Measurements from ENCODE around the gene C6orf136. TPM values are rescaled to one million over a fixed set of nuclear protein-coding genes. Genes with fewer than 3 reads are reported as not detected.

The C6orf136 gene
- total and polyA plus RNA-seq, 9 of the 15 experiments (the other 6 are each of a cell fraction or from before 2014, with no cell fraction given) = 14.1 to 63.1 (median 18.4) TPM

DNA sequence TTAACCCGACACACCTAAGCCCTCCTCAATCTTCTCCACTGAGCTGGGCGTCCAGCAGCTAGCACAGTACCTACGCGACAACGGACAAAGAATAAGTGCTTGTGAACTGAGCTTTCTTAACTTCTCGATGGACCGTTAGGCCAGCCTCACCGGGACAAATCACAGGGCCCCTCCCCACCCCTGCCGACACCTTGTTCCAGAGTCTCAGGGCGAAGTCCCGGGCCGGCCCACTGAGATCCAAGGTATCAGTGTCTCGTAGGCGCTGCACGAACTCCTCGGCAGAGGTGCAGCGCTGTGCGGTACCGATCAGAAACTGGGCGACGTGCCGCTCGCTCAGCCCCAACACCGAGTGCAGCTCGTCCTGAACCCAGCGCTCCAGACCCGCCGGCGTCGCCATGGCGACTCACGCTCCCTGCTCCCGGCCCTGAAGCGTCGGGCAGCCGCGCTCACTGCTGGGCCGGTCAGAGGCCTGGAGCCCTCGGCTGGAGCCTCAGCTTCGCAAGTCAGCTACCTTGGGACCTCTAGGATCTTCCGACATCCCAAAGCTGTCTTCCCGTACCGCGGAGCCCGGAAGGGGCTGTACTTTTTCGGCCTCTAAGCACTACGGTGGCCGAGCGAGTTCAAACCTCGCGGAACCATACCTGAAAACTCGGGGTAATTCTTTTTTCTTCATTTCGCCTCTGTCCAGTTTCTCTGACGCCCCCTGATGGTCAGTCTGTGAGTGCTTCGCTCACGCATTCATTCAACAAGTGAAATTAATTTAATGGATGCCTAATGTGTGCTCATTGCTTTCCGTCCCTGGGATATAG, 25.7 kb downstream of the C6orf136 start, which contains the start of gene DHX16 (continued):
- peak; percentile 62 for TF ChIP-seq BRD9 (IDR thresholded peaks at IDR 0.05; ENCODE audit: low read depth, partially characterized antibody)
- TF ChIP-seq XRCC4 (IDR thresholded peaks at IDR 0.05; ENCODE audit: extremely low read depth, insufficient read depth, insufficient read length) = no peak
- TF ChIP-seq DDX20 (tag; IDR thresholded peaks at IDR 0.05; ENCODE audit: low read depth) = no peak
- TF ChIP-seq, protein P1, sequence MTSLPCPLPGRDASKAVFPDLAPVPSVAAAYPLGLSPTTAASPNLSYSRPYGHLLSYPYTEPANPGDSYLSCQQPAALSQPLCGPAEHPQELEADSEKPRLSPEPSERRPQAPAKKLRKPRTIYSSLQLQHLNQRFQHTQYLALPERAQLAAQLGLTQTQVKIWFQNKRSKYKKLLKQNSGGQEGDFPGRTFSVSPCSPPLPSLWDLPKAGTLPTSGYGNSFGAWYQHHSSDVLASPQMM (CRISPR knock-in tag; IDR thresholded peaks at IDR 0.05) = no peak
- TF ChIP-seq BRF1 (IDR thresholded peaks at IDR 0.05; ENCODE audit: borderline replicate concordance, extremely low read depth, insufficient read length) = no peak
- no peak for TF ChIP-seq HDGF (IDR thresholded peaks at IDR 0.05)
- TF ChIP-seq ZKSCAN1 (IDR thresholded peaks at IDR 0.05; ENCODE audit: low read depth, low read length) = peak; percentile 44; the same call in 1 of the 2 replicates
- peak in 1 of 2 experiments; percentile 93; a peak in 2 of 4 replicates for TF ChIP-seq HDAC1 (IDR thresholded peaks at IDR 0.05)
- TF ChIP-seq, protein P2, sequence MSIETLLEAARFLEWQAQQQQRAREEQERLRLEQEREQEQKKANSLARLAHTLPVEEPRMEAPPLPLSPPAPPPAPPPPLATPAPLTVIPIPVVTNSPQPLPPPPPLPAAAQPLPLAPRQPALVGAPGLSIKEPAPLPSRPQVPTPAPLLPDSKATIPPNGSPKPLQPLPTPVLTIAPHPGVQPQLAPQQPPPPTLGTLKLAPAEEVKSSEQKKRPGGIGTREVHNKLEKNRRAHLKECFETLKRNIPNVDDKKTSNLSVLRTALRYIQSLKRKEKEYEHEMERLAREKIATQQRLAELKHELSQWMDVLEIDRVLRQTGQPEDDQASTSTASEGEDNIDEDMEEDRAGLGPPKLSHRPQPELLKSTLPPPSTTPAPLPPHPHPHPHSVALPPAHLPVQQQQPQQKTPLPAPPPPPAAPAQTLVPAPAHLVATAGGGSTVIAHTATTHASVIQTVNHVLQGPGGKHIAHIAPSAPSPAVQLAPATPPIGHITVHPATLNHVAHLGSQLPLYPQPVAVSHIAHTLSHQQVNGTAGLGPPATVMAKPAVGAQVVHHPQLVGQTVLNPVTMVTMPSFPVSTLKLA (conservative IDR thresholded peaks at IDR 0.05) = peak; percentile 59 to 88; a peak in 3 of 4 replicates
- no peak for TF ChIP-seq SMARCC2 (IDR thresholded peaks at IDR 0.05; ENCODE audit: low read depth)
- TF ChIP-seq ZNF23 (CRISPR knock-in tag; IDR thresholded peaks at IDR 0.05) = no peak
- no peak for TF ChIP-seq ZNF174 (CRISPR knock-in tag; IDR thresholded peaks at IDR 0.05)
- no peak for TF ChIP-seq SPI1 (IDR thresholded peaks at IDR 0.05; ENCODE audit: borderline replicate concordance, low read depth, low read length)
- no peak for TF ChIP-seq FOS (IDR thresholded peaks at IDR 0.05; ENCODE audit: extremely low read depth, insufficient read length)
- TF ChIP-seq MTA1 (IDR thresholded peaks at IDR 0.05; ENCODE audit: borderline replicate concordance) = no peak
- TF ChIP-seq ZNF316 (IDR thresholded peaks at IDR 0.05) = no peak
- no peak for TF ChIP-seq ZNF217 (CRISPR knock-in tag; IDR thresholded peaks at IDR 0.05)
- TF ChIP-seq RBM39 (optimal IDR thresholded peaks at IDR 0.05; ENCODE audit: low read depth, low read length) = no peak
- no peak for TF ChIP-seq ZNF780A (CRISPR knock-in tag; IDR thresholded peaks at IDR 0.05)
- 0 out of 2 replicates have a peak, but pooled peaks have one; percentile 59 for TF ChIP-seq NFATC3 (IDR thresholded peaks at IDR 0.05)
- TF ChIP-seq, protein P3, sequence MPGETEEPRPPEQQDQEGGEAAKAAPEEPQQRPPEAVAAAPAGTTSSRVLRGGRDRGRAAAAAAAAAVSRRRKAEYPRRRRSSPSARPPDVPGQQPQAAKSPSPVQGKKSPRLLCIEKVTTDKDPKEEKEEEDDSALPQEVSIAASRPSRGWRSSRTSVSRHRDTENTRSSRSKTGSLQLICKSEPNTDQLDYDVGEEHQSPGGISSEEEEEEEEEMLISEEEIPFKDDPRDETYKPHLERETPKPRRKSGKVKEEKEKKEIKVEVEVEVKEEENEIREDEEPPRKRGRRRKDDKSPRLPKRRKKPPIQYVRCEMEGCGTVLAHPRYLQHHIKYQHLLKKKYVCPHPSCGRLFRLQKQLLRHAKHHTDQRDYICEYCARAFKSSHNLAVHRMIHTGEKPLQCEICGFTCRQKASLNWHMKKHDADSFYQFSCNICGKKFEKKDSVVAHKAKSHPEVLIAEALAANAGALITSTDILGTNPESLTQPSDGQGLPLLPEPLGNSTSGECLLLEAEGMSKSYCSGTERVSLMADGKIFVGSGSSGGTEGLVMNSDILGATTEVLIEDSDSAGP (CRISPR knock-in tag; IDR thresholded peaks at IDR 0.05) = 0 out of 2 replicates have a peak, but pooled peaks have one; percentile 54
- TF ChIP-seq L3MBTL2 (IDR thresholded peaks at IDR 0.05) = peak; percentile 68
- 0 out of 2 replicates have a peak, but pooled peaks have one; percentile 16 for TF ChIP-seq ZNF133 (CRISPR knock-in tag; IDR thresholded peaks at IDR 0.05)
- no peak for TF ChIP-seq NR4A1 (CRISPR knock-in tag; IDR thresholded peaks at IDR 0.05)
- TF ChIP-seq NR4A1 (tag; IDR thresholded peaks at IDR 0.05) = no peak
- TF ChIP-seq MTA3 (IDR thresholded peaks at IDR 0.05; ENCODE audit: borderline replicate concordance) = peak; percentile 100
- no peak for TF ChIP-seq ZC3H11A (IDR thresholded peaks at IDR 0.05; ENCODE audit: low read depth, low read length)

Data from K562 (cell line).